ENCODE data around the gene ARHGEF4.

DNA sequence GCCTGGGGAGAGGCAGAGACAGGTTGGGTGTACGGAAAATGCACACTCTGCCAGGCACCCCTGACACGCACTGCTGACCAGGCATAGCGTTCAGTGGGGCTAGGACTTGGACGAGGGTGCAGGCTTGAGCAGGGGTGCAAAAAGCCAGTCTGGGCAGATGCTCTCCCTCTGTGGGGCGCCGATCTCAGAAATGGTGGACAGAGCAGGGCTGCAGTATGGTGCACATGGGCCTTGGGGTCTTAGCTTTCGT, 1.0 kb upstream of the ARHGEF4 start:
- no peak for TF ChIP-seq EZH2phosphoT487 (IDR thresholded peaks at IDR 0.05; ENCODE audit: borderline replicate concordance)
- TF ChIP-seq, protein P1, sequence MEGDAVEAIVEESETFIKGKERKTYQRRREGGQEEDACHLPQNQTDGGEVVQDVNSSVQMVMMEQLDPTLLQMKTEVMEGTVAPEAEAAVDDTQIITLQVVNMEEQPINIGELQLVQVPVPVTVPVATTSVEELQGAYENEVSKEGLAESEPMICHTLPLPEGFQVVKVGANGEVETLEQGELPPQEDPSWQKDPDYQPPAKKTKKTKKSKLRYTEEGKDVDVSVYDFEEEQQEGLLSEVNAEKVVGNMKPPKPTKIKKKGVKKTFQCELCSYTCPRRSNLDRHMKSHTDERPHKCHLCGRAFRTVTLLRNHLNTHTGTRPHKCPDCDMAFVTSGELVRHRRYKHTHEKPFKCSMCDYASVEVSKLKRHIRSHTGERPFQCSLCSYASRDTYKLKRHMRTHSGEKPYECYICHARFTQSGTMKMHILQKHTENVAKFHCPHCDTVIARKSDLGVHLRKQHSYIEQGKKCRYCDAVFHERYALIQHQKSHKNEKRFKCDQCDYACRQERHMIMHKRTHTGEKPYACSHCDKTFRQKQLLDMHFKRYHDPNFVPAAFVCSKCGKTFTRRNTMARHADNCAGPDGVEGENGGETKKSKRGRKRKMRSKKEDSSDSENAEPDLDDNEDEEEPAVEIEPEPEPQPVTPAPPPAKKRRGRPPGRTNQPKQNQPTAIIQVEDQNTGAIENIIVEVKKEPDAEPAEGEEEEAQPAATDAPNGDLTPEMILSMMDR (conservative IDR thresholded peaks at IDR 0.05; ENCODE audit: low read length): no peak

Data from Loucy (cell line).